Mucosa of gallbladder (tissue), 1 donor: ENCODE results near the gene PODXL. TPM values are rescaled to one million over a fixed set of nuclear protein-coding genes. Genes with fewer than 3 reads are reported as not detected.

Experiments used
- total RNA-seq: library from RNA; stranded (reverse); gene quantifications from one replicate; pipeline ENCODE4 v1.2.1, GENCODE V29; 2021
- donor health status: DM: no; HTN: no; CAD: no.

The PODXL gene
- total RNA-seq, 1 donor from 2014 or later: 32.5 TPM

Other genes with a start within 250 kb of the PODXL start
- 49.6 TPM for gene MKLN1, start 228.8 kb downstream of the PODXL start, total RNA-seq